ENCODE results near the gene PDGFD.

PDGFD gene

DNA sequence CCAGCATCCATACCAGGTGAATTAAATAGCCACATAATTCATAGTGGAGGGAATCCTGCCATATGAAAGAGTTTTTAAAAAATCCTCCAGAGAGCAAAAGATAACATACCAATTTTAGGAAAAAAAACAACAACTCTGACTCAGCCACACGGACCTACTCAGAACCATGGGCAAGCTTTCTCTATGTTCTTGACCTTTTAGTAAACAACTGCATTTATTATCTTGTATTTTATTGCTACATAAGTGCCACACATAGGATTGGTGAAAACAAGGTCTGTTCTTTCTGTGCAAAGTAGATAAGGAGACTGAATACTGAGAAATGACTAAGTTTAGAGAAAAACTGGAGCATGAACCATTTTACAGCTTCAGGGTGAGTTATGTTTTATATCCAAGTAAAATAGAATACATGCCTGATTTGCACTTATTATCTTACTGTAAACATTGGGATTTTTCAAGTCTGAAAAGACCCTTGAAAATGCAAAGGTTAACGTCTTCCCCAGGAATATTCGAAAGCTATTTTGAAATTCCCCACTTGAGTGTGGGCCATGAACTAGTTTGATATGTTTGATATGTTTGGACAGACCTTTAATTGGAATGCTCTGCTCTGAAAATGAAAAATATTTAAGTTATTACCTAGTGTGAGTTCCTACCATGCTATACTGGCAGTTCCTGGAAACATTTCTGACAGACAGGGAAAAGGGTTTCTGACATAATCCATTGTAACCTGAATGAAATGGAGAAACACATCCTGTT lies 217.0 kb downstream of the PDGFD start:
- DNase-seq, result no peak

- no peak for DNase-seq
These were observed 219.6 kb downstream of the PDGFD start for GRCh38 chr11:103944251-103944940.

- DNase-seq, result no peak
These were observed 221.3 kb downstream of the PDGFD start for GRCh38 chr11:103942646-103943045.

- DNase-seq, result no peak
These were observed 223.4 kb downstream of the PDGFD start for GRCh38 chr11:103940551-103940950.

- DNase-seq, result no peak
These were observed 224.3 kb downstream of the PDGFD start for GRCh38 chr11:103939694-103940093.

DNA sequence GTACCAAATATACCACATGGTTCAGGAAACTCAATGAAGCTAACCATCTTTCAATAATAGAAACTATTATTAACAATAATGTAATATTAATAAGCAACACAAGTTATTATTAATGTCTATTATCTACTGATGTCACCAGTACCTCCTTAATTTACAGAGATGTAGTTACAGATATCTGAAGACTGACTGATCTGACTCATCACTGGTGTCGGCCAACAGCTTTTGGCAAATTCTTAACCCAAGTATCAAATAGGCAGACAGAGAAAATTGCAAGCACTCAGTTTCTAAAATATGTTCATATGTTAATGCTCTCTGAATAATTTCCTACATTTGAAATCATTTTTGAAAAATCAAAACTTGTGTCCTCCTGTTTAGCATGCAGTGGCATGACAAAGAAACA lies 227.9 kb downstream of the PDGFD start:
- DNase-seq, result no peak

DNA sequence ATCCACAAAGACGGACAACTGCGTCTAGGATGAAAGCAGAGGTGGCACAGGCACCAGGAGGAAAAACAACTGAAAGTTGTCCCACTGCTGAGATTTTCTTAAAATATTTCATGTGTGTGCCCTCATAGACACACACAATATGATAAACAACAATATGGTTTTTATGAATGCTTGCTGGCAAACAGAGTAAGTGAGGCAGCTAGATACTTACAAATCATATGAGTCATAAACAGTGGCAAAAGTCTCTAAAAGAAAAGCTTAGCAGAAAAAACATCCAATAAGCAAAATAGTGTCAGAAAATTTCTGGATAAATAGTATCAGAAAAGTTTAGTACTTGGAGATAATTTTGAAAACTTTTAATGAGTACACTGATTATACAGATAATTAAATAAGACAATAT lies 228.7 kb downstream of the PDGFD start:
- DNase-seq, result no peak

- no peak for DNase-seq
These were observed 234.6 kb downstream of the PDGFD start for GRCh38 chr11:103929170-103929903.

DNA sequence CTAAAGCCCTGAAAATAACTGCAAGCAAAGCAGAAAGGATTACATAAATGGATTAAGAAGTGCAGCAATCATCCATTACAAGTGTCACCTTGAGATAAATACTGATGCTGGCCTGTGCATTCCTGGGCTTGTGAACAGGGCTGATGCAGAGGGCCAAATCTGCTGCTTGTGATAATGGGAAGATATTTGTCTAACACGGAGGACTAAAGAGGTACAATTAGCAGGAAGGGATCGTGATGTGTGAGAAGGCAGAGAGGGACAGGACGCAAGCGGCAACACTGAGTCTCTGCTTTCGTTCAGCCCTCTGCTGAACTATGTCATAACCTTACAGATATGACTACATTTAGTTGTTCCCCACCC lies 235.2 kb downstream of the PDGFD start:
- DNase-seq, result no peak

GRCh38 chr11:103928040-103928801 lies 235.7 kb downstream of the PDGFD start:
- no peak for DNase-seq

DNA sequence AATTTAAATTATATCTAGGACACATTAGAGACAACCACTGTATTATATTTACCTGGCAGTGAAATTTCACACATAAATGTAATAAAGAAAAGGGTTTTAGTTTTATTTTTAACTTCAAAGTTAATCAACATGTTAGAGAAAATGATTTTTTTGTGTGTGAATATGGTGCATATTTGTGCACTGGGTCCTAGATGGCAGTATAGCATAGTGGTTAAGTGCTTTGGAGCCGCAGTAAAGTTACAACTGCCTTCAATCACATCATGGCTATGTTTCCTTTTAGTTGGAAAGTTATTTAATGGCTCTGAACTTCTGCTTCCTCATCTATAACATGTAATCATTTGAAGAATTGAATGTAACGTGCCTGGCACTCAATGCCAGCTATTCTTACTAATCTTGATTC lies 236.4 kb downstream of the PDGFD start:
- DNase-seq, result no peak

- no peak for DNase-seq
These were observed 237.0 kb downstream of the PDGFD start for GRCh38 chr11:103926990-103927389.

- DNase-seq, result no peak
These were observed 239.6 kb downstream of the PDGFD start for GRCh38 chr11:103924166-103925013.

GRCh38 chr11:103923451-103923931 lies 240.5 kb downstream of the PDGFD start:
- DNase-seq, result no peak

- DNase-seq, result no peak
These were observed 243.0 kb downstream of the PDGFD start for GRCh38 chr11:103920933-103921332.

- no peak for DNase-seq
These were observed 243.5 kb downstream of the PDGFD start for GRCh38 chr11:103920449-103920848.

GRCh38 chr11:103910721-103911120 lies 253.2 kb downstream of the PDGFD start:
- no peak for DNase-seq

DNA sequence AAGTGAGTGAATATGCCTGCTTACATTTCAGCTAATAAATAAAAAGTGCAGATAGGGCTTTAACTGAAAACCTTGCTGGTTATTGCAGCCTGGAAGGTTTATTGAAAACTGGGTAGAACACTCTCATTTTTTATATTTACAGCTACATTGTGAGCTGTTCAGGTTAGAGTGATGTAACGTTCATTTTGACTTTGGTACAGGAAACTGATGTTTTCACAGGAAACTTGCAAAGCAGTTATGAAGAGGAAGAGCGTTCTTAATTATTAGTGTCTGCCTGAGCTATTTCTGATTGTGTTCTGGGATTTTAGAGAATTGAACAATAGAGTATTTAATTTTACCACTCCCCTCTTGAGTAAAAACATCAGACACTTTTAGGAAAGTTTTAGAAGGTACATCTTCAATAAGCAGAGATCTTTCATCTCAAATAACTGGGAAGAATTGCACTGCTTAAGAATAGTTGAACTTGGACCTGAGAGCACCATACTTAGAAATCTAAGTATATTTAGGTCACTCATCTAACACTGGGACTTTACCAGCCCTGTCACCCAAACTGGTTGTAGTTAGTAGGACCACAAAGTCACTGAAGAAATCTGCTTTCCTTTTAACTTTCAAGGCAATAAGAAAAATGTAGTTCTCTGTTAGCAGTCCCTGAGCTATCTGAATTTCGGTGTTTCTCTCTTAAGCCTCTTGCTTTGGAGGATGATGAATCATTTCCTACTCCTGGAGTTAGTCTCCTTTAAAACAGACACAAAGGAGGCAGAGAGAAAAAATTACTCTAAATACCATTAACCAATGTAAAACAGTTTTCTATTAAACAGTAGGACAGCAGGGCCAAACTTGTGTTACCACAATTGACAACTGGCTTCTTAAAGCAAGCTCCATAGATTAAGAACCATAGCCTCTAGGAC lies 256.1 kb downstream of the PDGFD start:
- no peak for DNase-seq

- DNase-seq, result no peak
These were observed 256.8 kb downstream of the PDGFD start for GRCh38 chr11:103907136-103907535.

DNA sequence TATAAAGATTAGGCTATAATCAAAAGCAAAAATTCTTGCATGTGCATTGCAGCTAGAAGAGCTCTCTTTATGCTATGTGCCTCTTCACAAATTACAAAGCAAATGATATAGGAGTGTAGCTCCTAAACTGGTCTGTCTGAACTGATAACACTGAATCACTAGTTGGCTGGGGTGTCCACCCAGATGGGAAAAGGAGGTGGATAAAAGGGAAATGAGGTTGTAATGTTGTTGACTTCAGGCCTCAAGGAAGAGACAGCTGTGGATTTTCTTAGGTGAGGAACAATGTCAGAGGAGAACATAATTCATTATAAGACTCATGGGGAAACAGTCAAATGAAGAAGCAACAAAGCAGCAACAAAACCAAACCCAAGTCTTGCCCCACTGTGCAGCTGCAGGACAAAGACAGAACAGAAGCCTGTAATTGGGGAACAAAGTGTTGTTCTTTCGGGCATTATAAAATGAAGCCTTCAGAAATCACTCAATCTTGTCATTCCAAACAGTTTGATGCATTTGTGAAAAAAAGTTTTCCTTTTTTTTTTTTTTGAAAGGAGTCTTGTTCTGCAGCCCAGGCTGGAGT lies 257.6 kb downstream of the PDGFD start:
- no peak for DNase-seq

GRCh38 chr11:103904324-103904667 lies 259.7 kb downstream of the PDGFD start:
- no peak for DNase-seq
